ENCODE results near the gene LCN10.
A peak's percentile ranks its signal among the peaks of the same experiment; 100 is the strongest.

The LCN10 gene

GRCh38 chr9:136734837-136735496 lies 7.8 kb downstream of the LCN10 start:
- no peak for TF ChIP-seq Cebpa-rat (IDR thresholded peaks at IDR 0.05)
- peaks cover 12 to 55% (median 43%) of the 10 kb centered on the region in 10 experiments for H3K4me1 ChIP-seq
- H3K27me3 ChIP-seq, result no peaks in the 10 kb centered on the region
- peak overlapping the region in 6 of 11 experiments; percentile 23 to 75 (median 54); a peak in 8 of 22 replicates for H3K4me2 ChIP-seq
- H3K9me3 ChIP-seq (replicated peaks in 1 of 11), result no peaks in the 10 kb centered on the region
- peak overlapping the region in 1 of 11 experiments; percentile 35; a peak in 1 of 22 replicates for H3K9ac ChIP-seq
- H3K27ac ChIP-seq, result no peak overlapping the region
- peaks cover 0 to 12% (median 0%) of the 10 kb centered on the region in 11 experiments; a peak in 5 of 22 replicates for H3K36me3 ChIP-seq
- H3K4me3 ChIP-seq, result no peak overlapping the region
- peaks cover 0 to 23% (median 11%) of the 10 kb centered on the region in 11 experiments; a peak in 12 of 22 replicates for H4K20me1 ChIP-seq

GRCh38 chr9:136733611-136734010 lies 9.1 kb downstream of the LCN10 start:
- H3K27ac ChIP-seq, result no peak overlapping the region
- H3K9me3 ChIP-seq (replicated peaks in 1 of 11), result no peaks in the 10 kb centered on the region
- no peaks in the 10 kb centered on the region for H3K27me3 ChIP-seq
- H3K4me2 ChIP-seq, result peak overlapping the region in 9 of 11 experiments; percentile 2 to 75 (median 55); a peak in 16 of 22 replicates
- peaks cover 0 to 12% (median 0%) of the 10 kb centered on the region in 11 experiments; a peak in 5 of 22 replicates for H3K36me3 ChIP-seq
- peak overlapping the region in 1 of 11 experiments; percentile 10; a peak in 1 of 22 replicates for H3K9ac ChIP-seq
- TF ChIP-seq Cebpa-rat (IDR thresholded peaks at IDR 0.05), result no peak
- H3K4me1 ChIP-seq, result peaks cover 21 to 68% (median 56%) of the 10 kb centered on the region in 10 experiments
- H4K20me1 ChIP-seq, result peaks cover 0 to 32% (median 17%) of the 10 kb centered on the region in 11 experiments; a peak in 13 of 22 replicates
- H3K4me3 ChIP-seq, result no peak overlapping the region

GRCh38 chr9:136732444-136733178 lies 10.1 kb downstream of the LCN10 start:
- H3K4me2 ChIP-seq, result peak overlapping the region in 4 of 11 experiments; percentile 23 to 75 (median 51); a peak in 5 of 22 replicates
- H3K27ac ChIP-seq, result no peak overlapping the region
- peaks cover 2 to 36% (median 20%) of the 10 kb centered on the region in 11 experiments; a peak in 20 of 22 replicates for H4K20me1 ChIP-seq
- H3K36me3 ChIP-seq, result peaks cover 0 to 12% (median 0%) of the 10 kb centered on the region in 11 experiments; a peak in 5 of 22 replicates
- no peak overlapping the region for H3K4me3 ChIP-seq
- no peak overlapping the region for H3K9ac ChIP-seq
- H3K27me3 ChIP-seq, result no peaks in the 10 kb centered on the region
- no peak for TF ChIP-seq Cebpa-rat (IDR thresholded peaks at IDR 0.05)
- no peaks in the 10 kb centered on the region for H3K9me3 ChIP-seq (replicated peaks in 1 of 11)
- peaks cover 19 to 72% (median 58%) of the 10 kb centered on the region in 10 experiments for H3K4me1 ChIP-seq

GRCh38 chr9:136729926-136730325 lies 12.8 kb downstream of the LCN10 start:
- peak overlapping the region in 4 of 11 experiments; percentile 94 to 98 (median 96); a peak in 8 of 22 replicates for H3K9ac ChIP-seq
- peaks cover 16 to 35% (median 23%) of the 10 kb centered on the region in 11 experiments for H3K36me3 ChIP-seq
- peaks cover 29 to 63% (median 47%) of the 10 kb centered on the region in 11 experiments for H4K20me1 ChIP-seq
- H3K9me3 ChIP-seq (replicated peaks in 1 of 11), result no peaks in the 10 kb centered on the region
- peaks cover 40 to 76% (median 69%) of the 10 kb centered on the region in 10 experiments for H3K4me1 ChIP-seq
- no peaks in the 10 kb centered on the region for H3K27me3 ChIP-seq
- no peak for TF ChIP-seq Cebpa-rat (IDR thresholded peaks at IDR 0.05)
- no peak overlapping the region for H3K27ac ChIP-seq
- peak overlapping the region in 2 of 10 experiments; percentile 89 to 99; a peak in 1 of 20 replicates for H3K4me3 ChIP-seq
- peak overlapping the region; percentile 89 to 100 (median 98) for H3K4me2 ChIP-seq

GRCh38 chr9:136729144-136729543 lies 13.6 kb downstream of the LCN10 start:
- Histone ChIP-seq H3K9me3 (replicated peaks in 1 of 11) (no peaks in the 10 kb centered on the region), H3K27ac (peak overlapping the region in 9 of 11 experiments; percentile 86 to 98 (median 94); a peak in 18 of 22 replicates), H3K27me3 (no peaks in the 10 kb centered on the region), H3K9ac (peak overlapping the region; percentile 88 to 98 (median 95)), H3K36me3 (peaks cover 24 to 43% (median 31%) of the 10 kb centered on the region in 11 experiments), H3K4me2 (peak overlapping the region; percentile 89 to 100 (median 98)), H3K4me3 (peak overlapping the region; percentile 75 to 99 (median 95)), H4K20me1 (peaks cover 37 to 70% (median 55%) of the 10 kb centered on the region in 11 experiments), H3K4me1 (peaks cover 48 to 76% (median 70%) of the 10 kb centered on the region in 10 experiments)
- TF ChIP-seq Cebpa-rat (IDR thresholded peaks at IDR 0.05), result no peak

- H3K27me3 ChIP-seq, result no peaks in the 10 kb centered on the region
- peaks cover 42 to 75% (median 60%) of the 10 kb centered on the region in 11 experiments for H4K20me1 ChIP-seq
- no peak for TF ChIP-seq Cebpa-rat (IDR thresholded peaks at IDR 0.05)
- peak overlapping the region; percentile 89 to 100 (median 98) for H3K4me2 ChIP-seq
- H3K4me3 ChIP-seq, result peak overlapping the region; percentile 75 to 99 (median 95)
- H3K27ac ChIP-seq, result peak overlapping the region; percentile 43 to 98 (median 92); a peak in 21 of 22 replicates
- H3K9me3 ChIP-seq (replicated peaks in 1 of 11), result no peaks in the 10 kb centered on the region
- peak overlapping the region; percentile 88 to 98 (median 95) for H3K9ac ChIP-seq
- H3K4me1 ChIP-seq, result peaks cover 53 to 76% (median 70%) of the 10 kb centered on the region in 10 experiments
- H3K36me3 ChIP-seq, result peaks cover 29 to 48% (median 36%) of the 10 kb centered on the region in 11 experiments
Observed at GRCh38 chr9:136728548-136729123, 14.1 kb downstream of the LCN10 start.

- H3K36me3 ChIP-seq, result peaks cover 34 to 54% (median 41%) of the 10 kb centered on the region in 11 experiments
- peak overlapping the region; percentile 75 to 99 (median 95) for H3K4me3 ChIP-seq
- peak overlapping the region; percentile 89 to 100 (median 98) for H3K4me2 ChIP-seq
- no peak for TF ChIP-seq Cebpa-rat (IDR thresholded peaks at IDR 0.05)
- H3K9me3 ChIP-seq (replicated peaks in 1 of 11), result no peaks in the 10 kb centered on the region
- peaks cover 47 to 81% (median 65%) of the 10 kb centered on the region in 11 experiments for H4K20me1 ChIP-seq
- peaks cover 58 to 76% (median 70%) of the 10 kb centered on the region in 10 experiments for H3K4me1 ChIP-seq
- peak overlapping the region; percentile 72 to 98 (median 92) for H3K27ac ChIP-seq
- no peaks in the 10 kb centered on the region for H3K27me3 ChIP-seq
- peak overlapping the region; percentile 88 to 98 (median 95) for H3K9ac ChIP-seq
Observed at GRCh38 chr9:136728080-136728547, 14.6 kb downstream of the LCN10 start.

- Histone ChIP-seq H4K20me1 (peaks cover 61 to 89% (median 79%) of the 10 kb centered on the region in 11 experiments), H3K27ac (peak overlapping the region in 10 of 11 experiments; percentile 79 to 98 (median 93); a peak in 20 of 22 replicates), H3K9me3 (replicated peaks in 1 of 11) (no peaks in the 10 kb centered on the region), H3K9ac (peak overlapping the region; percentile 88 to 98 (median 95)), H3K4me3 (peak overlapping the region; percentile 75 to 99 (median 95)), H3K4me1 (peaks cover 63 to 80% (median 74%) of the 10 kb centered on the region in 10 experiments), H3K4me2 (peak overlapping the region; percentile 89 to 100 (median 98)), H3K36me3 (peaks cover 46 to 66% (median 55%) of the 10 kb centered on the region in 11 experiments), H3K27me3 (no peaks in the 10 kb centered on the region)
- no peak for TF ChIP-seq Cebpa-rat (IDR thresholded peaks at IDR 0.05)
Observed at GRCh38 chr9:136726631-136727191, 16.0 kb downstream of the LCN10 start.

All from BLaER1 treated with 17β-estradiol and CSF1 and Interleukin-3, amounts not matched to agents 10 nM and 100 nM (cell line).